ENCODE results near the gene GOLGA5. TPM values are rescaled to one million over a fixed set of nuclear protein-coding genes. Genes with fewer than 3 reads are reported as not detected.

Gene GOLGA5
- total and polyA plus RNA-seq, 2 donors (not counting 3 experiments of a cell fraction or from before 2014, with no cell fraction given): 16.3 to 28.9 TPM

DNA sequence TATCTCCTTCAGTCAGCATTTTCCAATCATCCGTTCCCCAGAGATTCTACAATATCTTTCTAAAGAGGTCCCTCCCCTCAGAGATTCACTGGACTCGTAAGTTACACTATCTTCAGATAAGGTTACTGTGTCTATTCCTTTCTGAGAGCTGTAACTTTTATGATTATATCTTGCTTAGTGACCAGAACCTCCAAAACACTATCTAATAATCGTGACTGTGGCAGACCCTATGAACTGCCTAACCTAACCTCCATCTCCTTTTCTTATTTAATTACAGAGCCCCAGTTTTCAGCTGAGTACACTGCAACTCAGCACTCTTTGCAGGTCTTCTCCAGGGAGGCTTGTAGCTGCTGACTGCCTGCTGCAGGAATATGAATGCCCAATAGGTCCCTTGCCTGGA is 90.3 kb downstream of the GOLGA5 start:
- H2AFZ ChIP-seq (ENCODE audit: low read depth, low read length): no peak overlapping the region
- no peak for FAIRE-seq
- POLR2A ChIA-PET: no interaction called here
- CTCF ChIA-PET: no interaction called here
- dilution Hi-C loops (cut with MboI; ENCODE audit: extremely low pct_ligation_motif_present, low sequenced_read_pairs): no loop called here
- intact Hi-C loops (cut with micrococcal nuclease): no loop called here
- no peaks in the 10 kb centered on the region for H3K79me2 ChIP-seq (ENCODE audit: control insufficient read depth, insufficient read depth, low read length)
- H3K4me3 ChIP-seq (replicated peaks in 1 of 3; ENCODE audit: insufficient read depth in 1 of 3, low read depth in 1 of 3, low read length in 3 of 3): no peak overlapping the region
- no peak overlapping the region for H3K27ac ChIP-seq (ENCODE audit: insufficient read depth, low read depth, low read length)
- no peaks in the 10 kb centered on the region for H3K9me1 ChIP-seq (replicated peaks; ENCODE audit: control insufficient read depth, extremely low read depth, insufficient read depth, low read length)
- no peaks in the 10 kb centered on the region for H4K20me1 ChIP-seq (replicated peaks; ENCODE audit: control insufficient read depth, extremely low read depth, insufficient read depth, low read length)
- no peak for DNase-seq (ENCODE audit: low read depth, low spot score)
- H3K9me3 ChIP-seq (replicated peaks; ENCODE audit: control insufficient read depth, insufficient read depth, low read length): no peaks in the 10 kb centered on the region
- no peak overlapping the region for H3K4me2 ChIP-seq (ENCODE audit: insufficient read depth, low read length)
- no peak overlapping the region for H3K9ac ChIP-seq (replicated peaks; ENCODE audit: extremely low read depth, insufficient read depth, low read length)
- no peaks in the 10 kb centered on the region for H3K36me3 ChIP-seq (ENCODE audit: control insufficient read depth in 2 of 2, extremely low read depth in 1 of 2, insufficient read depth in 2 of 2, low read length in 2 of 2)
- H3K4me1 ChIP-seq (ENCODE audit: control insufficient read depth, extremely low read depth, insufficient read depth, low read length): no peaks in the 10 kb centered on the region
- no peak for TF ChIP-seq GATA2 (IDR thresholded peaks at IDR 0.05; ENCODE audit: insufficient read depth, insufficient read length, low read depth, low read length)
- peaks cover 0 to 4% of the 10 kb centered on the region in 2 experiments for H3K27me3 ChIP-seq (ENCODE audit: control insufficient read depth in 2 of 2, insufficient read depth in 2 of 2, low read length in 2 of 2)
- no TSS peak for BruUV-seq (replicated peaks)

DNA sequence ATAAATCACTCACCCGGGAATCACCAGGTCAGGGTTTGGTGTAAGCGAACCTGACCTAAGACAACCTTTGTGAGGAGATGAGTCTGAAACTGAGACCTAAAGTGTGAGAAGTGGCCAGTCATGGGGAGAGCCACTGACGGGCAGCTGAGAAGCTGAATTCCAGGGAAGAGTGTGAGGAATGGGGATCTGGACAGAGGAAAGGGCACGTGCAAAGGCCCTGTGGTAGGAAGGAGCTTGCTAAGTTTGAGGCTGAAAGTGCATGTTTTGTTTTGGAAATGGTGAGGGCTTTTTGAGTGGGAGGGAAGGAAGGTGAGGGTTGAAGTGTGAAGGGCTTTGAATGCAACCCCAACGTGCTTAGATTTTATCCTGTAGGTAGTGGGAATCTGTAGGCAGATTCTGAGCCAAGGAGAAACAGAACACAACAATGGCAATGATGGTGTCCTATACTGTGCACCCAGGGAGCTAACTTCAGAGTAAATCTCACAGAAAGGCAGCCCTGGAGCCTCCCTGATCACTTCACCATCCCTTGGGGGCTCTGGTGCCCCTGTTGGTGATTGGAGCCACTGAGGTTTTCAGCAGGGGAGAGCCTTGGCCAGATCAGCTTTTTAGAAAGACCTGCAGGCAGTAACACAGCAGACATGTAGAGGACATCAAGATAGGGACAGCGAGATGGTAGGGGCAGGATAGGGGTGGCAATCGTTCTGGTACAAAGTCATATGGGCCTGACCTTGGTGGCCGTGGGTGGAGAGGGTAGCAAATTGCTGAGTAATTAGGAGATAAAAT is 91.4 kb downstream of the GOLGA5 start:
- Histone ChIP-seq H3K4me3 (replicated peaks in 1 of 3; ENCODE audit: insufficient read depth in 1 of 3, low read depth in 1 of 3, low read length in 3 of 3) (no peak overlapping the region), H3K9ac (replicated peaks; ENCODE audit: extremely low read depth, insufficient read depth, low read length) (no peak overlapping the region), H3K4me2 (ENCODE audit: insufficient read depth, low read length) (no peak overlapping the region), H2AFZ (ENCODE audit: low read depth, low read length) (no peak overlapping the region), H3K9me3 (replicated peaks; ENCODE audit: control insufficient read depth, insufficient read depth, low read length) (no peaks in the 10 kb centered on the region), H3K36me3 (ENCODE audit: control insufficient read depth in 2 of 2, extremely low read depth in 1 of 2, insufficient read depth in 2 of 2, low read length in 2 of 2) (no peaks in the 10 kb centered on the region), H3K27ac (ENCODE audit: insufficient read depth, low read depth, low read length) (no peak overlapping the region), H3K4me1 (ENCODE audit: control insufficient read depth, extremely low read depth, insufficient read depth, low read length) (no peaks in the 10 kb centered on the region), H3K9me1 (replicated peaks; ENCODE audit: control insufficient read depth, extremely low read depth, insufficient read depth, low read length) (no peaks in the 10 kb centered on the region), H3K27me3 (ENCODE audit: control insufficient read depth in 2 of 2, insufficient read depth in 2 of 2, low read length in 2 of 2) (peaks cover 0 to 4% of the 10 kb centered on the region in 2 experiments), H4K20me1 (replicated peaks; ENCODE audit: control insufficient read depth, extremely low read depth, insufficient read depth, low read length) (no peaks in the 10 kb centered on the region), H3K79me2 (ENCODE audit: control insufficient read depth, insufficient read depth, low read length) (no peaks in the 10 kb centered on the region)
- TF ChIP-seq FOS (IDR thresholded peaks at IDR 0.05; ENCODE audit: borderline replicate concordance, insufficient read depth, low read length) (no peak), GATA2 (IDR thresholded peaks at IDR 0.05; ENCODE audit: insufficient read depth, insufficient read length, low read depth, low read length) (no peak), POLR2AphosphoS5 (IDR thresholded peaks at IDR 0.05; ENCODE audit: insufficient read depth, low read depth, low read length) (no peak), JUN (IDR thresholded peaks at IDR 0.05; ENCODE audit: borderline replicate concordance, insufficient read depth, insufficient read length, low read depth) (no peak), MYC (IDR thresholded peaks at IDR 0.05; ENCODE audit: low read depth, low read length) (no peak), POLR2A (IDR thresholded peaks at IDR 0.05; ENCODE audit: low read depth, low read length) (no peak), EZH2 (IDR thresholded peaks at IDR 0.05; ENCODE audit: borderline replicate concordance, low read depth, low read length, severe bottlenecking) (no peak)
- TF ChIP-seq, protein P1, sequence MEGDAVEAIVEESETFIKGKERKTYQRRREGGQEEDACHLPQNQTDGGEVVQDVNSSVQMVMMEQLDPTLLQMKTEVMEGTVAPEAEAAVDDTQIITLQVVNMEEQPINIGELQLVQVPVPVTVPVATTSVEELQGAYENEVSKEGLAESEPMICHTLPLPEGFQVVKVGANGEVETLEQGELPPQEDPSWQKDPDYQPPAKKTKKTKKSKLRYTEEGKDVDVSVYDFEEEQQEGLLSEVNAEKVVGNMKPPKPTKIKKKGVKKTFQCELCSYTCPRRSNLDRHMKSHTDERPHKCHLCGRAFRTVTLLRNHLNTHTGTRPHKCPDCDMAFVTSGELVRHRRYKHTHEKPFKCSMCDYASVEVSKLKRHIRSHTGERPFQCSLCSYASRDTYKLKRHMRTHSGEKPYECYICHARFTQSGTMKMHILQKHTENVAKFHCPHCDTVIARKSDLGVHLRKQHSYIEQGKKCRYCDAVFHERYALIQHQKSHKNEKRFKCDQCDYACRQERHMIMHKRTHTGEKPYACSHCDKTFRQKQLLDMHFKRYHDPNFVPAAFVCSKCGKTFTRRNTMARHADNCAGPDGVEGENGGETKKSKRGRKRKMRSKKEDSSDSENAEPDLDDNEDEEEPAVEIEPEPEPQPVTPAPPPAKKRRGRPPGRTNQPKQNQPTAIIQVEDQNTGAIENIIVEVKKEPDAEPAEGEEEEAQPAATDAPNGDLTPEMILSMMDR (IDR thresholded peaks at IDR 0.05; ENCODE audit: extremely low read depth in 1 of 2, insufficient read depth in 1 of 2, low read depth in 1 of 2, low read length in 2 of 2): no peak
- TF ChIP-seq, protein P2, sequence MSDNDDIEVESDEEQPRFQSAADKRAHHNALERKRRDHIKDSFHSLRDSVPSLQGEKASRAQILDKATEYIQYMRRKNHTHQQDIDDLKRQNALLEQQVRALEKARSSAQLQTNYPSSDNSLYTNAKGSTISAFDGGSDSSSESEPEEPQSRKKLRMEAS (IDR thresholded peaks at IDR 0.05; ENCODE audit: insufficient read depth, insufficient read length): no peak
- FAIRE-seq (no peak), DNase-seq (ENCODE audit: low read depth, low spot score) (no peak)
- BruUV-seq (replicated peaks): no TSS peak
- dilution Hi-C loops (cut with MboI; ENCODE audit: extremely low pct_ligation_motif_present, low sequenced_read_pairs) (no loop called here), intact Hi-C loops (cut with micrococcal nuclease) (no loop called here)
- POLR2A ChIA-PET: no interaction called here
- CTCF ChIA-PET: no interaction called here

All from endothelial cell of umbilical vein (primary cell).